ENCODE results near the gene FOSL1. TPM values are rescaled to one million over a fixed set of nuclear protein-coding genes. Genes with fewer than 3 reads are reported as not detected.

The FOSL1 gene
- total and polyA plus RNA-seq, 2 of the 13 experiments (the other 11 are each of a cell fraction or from before 2014, with no cell fraction given), result 4.0 to 4.1 TPM

- TF ChIP-seq ZBTB14 (CRISPR knock-in tag; IDR thresholded peaks at IDR 0.05) (peak; percentile 70; the same call in 1 of the 2 replicates), ZNF562 (CRISPR knock-in tag; IDR thresholded peaks at IDR 0.05; ENCODE audit: borderline replicate concordance) (no peak), JUND (CRISPR knock-in tag; IDR thresholded peaks at IDR 0.05) (no peak), ZBTB44 (CRISPR knock-in tag; IDR thresholded peaks at IDR 0.05) (no peak), ZNF317 (CRISPR knock-in tag; IDR thresholded peaks at IDR 0.05) (no peak; the same call in 1 of the 2 replicates), HOXA5 (CRISPR knock-in tag; IDR thresholded peaks at IDR 0.05) (no peak), BRD4 (CRISPR knock-in tag; IDR thresholded peaks at IDR 0.05) (0 out of 2 replicates have a peak, but pooled peaks have one; percentile 55), THYN1 (CRISPR knock-in tag; IDR thresholded peaks at IDR 0.05; ENCODE audit: borderline replicate concordance, low read depth) (no peak), ZNF839 (CRISPR knock-in tag; IDR thresholded peaks at IDR 0.05; ENCODE audit: borderline replicate concordance) (no peak), ZNF644 (CRISPR knock-in tag; IDR thresholded peaks at IDR 0.05; ENCODE audit: low read depth) (no peak), ZNF646 (CRISPR knock-in tag; IDR thresholded peaks at IDR 0.05) (no peak), GPN1 (CRISPR knock-in tag; IDR thresholded peaks at IDR 0.05; ENCODE audit: borderline replicate concordance) (no peak), RNF219 (CRISPR knock-in tag; IDR thresholded peaks at IDR 0.05) (no peak), PREB (CRISPR knock-in tag; IDR thresholded peaks at IDR 0.05) (no peak), ZMYM2 (CRISPR knock-in tag; IDR thresholded peaks at IDR 0.05) (no peak), ZNF275 (CRISPR knock-in tag; IDR thresholded peaks at IDR 0.05; ENCODE audit: borderline replicate concordance) (peak; percentile 28; the same call in 1 of the 2 replicates)
These were observed 42.7 kb downstream of the FOSL1 start (continued) for GRCh38 chr11:65857500-65857852.
